Measurements from ENCODE around the gene PRAMEF26. TPM values are rescaled to one million over a fixed set of nuclear protein-coding genes. Genes with fewer than 3 reads are reported as not detected.
"Not testable (repeated sequence)": the region's sequence is repeated elsewhere in the genome, so short reads cannot be mapped to it uniquely, and the experiment has no call there.

The PRAMEF26 gene
- not detected in 2 replicates for polyA plus RNA-seq (2014; cell fraction: cytosol; rRNA removed)
- not detected in 2 replicates for polyA plus RNA-seq (2014; cell fraction: nucleus; rRNA removed)

GRCh38 chr1:13155909-13156308, at the start of gene PRAMEF26:
TSS of gene PRAMEF26 (minus strand) at chr1:13156009. CDS start at chr1:13153095, 2,914 bp downstream.
- not testable (repeated sequence) for DNase-seq (ENCODE audit: low spot score)

DNA sequence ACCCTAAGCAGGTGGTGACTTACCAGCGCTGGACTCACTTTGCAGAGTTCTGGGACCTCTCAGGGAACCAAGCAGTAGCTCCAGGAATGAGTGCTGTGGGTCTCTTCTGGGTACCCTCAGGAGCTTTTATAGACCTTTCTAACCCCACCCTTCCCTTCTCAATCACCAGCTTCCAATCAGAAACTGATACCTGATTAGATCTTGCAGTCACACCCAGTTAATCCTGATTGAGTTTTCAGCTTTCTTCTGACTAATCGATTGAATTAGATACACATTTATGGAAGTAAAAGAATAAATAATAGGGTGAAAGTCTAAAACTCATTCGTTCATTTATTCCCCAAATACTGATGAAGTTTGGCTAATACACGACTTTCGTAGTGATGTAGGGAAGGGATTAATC, 45.5 kb upstream of the PRAMEF26 start, which contains the start of gene PRAMEF13:
TSS of gene PRAMEF13 (minus strand) at position 101 of the 400 bp plus-strand sequence. CDS start 1,820 bp downstream, outside the sequence.
- DNase-seq (ENCODE audit: low spot score), result not testable (repeated sequence)

DNA sequence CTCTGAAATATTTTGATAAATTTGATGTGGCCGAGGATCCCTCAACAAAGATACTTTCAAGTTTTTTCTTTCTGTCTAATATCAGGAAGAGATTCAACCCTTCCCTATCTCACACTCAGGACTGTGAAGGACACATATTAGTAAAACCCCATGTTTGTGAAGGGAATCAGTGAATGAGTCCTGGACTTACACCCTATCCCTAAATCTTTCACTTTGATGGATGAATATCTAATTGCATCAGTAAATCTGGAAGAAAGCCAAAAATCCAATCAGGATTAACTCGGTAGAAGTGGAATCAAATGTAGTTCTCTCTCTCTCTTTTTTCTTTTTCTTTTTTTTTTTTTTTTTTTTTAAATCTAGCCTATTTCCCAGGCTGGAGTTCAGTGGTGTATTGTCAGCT, 15.7 kb upstream of the PRAMEF26 start, which contains the start of gene PRAMEF9:
TSS of gene PRAMEF9 (plus strand) at position 301 of the 400 bp plus-strand sequence. CDS start 3,433 bp downstream, outside the sequence.
- DNase-seq (ENCODE audit: low spot score), result not testable (repeated sequence)

DNA sequence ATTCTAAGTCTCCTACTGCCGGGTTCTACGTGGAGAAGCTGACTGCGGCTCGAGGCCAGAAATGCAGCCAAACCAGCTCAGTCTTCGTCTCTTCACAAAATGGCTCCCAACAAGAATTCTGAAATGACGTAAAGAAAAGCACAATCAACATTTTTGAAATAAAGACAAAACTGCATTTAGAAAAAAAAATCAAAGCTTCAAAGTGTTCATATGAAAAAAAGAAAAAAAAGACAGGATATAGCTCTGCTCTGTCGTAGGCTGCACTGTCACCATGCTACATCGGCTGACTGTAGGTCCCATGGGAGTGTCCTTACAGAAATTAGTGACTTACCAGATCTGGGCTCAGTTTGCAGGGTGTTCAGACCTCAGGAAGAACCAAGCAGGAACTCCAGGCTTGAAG, 9.7 kb upstream of the PRAMEF26 start, which contains the start of gene HNRNPCL4:
TSS of gene HNRNPCL4 (minus strand) at position 101 of the 400 bp plus-strand sequence. CDS start 164 bp downstream, outside the sequence.
- not testable (repeated sequence) for DNase-seq (ENCODE audit: low spot score)

DNA sequence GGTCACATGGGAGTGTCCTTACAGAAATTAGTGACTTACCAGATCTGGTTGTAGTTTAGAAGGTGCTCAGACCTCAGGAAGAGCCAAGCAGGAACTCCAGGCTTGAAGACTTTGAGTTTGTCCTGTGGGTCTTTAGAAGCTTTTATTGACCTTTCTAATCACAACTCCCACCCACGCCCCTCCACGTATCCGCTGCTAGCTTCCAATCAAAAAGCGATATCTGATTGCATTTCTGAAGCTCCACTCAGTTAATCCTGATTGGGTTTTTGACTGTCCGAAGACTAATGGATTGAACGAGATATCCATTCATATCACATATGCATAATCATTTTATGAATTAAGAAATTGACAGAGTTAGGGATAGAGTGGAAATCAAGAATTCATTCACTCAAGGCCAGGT, 39.1 kb downstream of the PRAMEF26 start, which contains the start of gene HNRNPCL2:
TSS of gene HNRNPCL2 (minus strand) at position 101 of the 400 bp plus-strand sequence. CDS start 454 bp downstream, outside the sequence.
- not testable (repeated sequence) for DNase-seq (ENCODE audit: low spot score)

Measured in SK-N-DZ (cell line).